ENCODE results near the gene TAF11L9.
"Not testable (repeated sequence)": the region's sequence is repeated elsewhere in the genome, so short reads cannot be mapped to it uniquely, and the experiment has no call there.

TAF11L9 gene

GRCh38 chr5:17590860-17591259 is 3.3 kb downstream of the TAF11L9 start, which contains the start of gene TAF11L8:
Gene TAF11L8, minus strand, starts transcription at chr5:17590960.
- H3K9me3 ChIP-seq (ENCODE audit: low read length); H3K36me3 ChIP-seq (ENCODE audit: insufficient read depth, low read length); H3K9ac ChIP-seq (ENCODE audit: low read length); H3K27ac ChIP-seq (ENCODE audit: low read depth, low read length); H3K4me3 ChIP-seq (ENCODE audit: low read depth in 1 of 2, low read length in 2 of 2); H3K4me1 ChIP-seq (ENCODE audit: insufficient read depth, low read length); H3K27me3 ChIP-seq (ENCODE audit: control insufficient read depth in 1 of 2, insufficient read depth in 2 of 2, low read length in 2 of 2): not testable (repeated sequence)

DNA sequence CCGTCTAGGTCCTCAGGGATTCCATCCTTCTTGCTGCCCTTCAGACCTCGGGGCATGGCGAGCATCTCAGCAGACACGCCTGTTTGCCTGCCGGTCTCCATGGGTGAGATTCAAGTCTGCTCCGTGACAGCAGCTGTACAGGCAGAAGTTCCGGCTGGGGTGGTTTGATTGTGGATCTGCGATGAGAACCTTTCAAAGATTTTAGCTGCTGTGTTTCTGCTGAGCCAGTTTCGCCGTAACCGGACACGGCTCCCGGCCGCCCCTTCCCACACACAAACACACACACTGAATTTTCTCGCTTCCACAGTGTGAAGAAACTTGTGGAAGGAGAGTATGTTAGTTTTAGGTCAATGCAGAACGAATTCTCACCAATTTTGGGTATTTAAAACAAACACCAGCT is 8.5 kb downstream of the TAF11L9 start, which contains the start of gene TAF11L7:
TSS of gene TAF11L7 (minus strand) at position 101 of the 400 bp plus-strand sequence.
- H3K4me1 ChIP-seq (ENCODE audit: insufficient read depth, low read length); H3K4me3 ChIP-seq (ENCODE audit: low read depth in 1 of 2, low read length in 2 of 2); H3K27me3 ChIP-seq (ENCODE audit: control insufficient read depth in 1 of 2, insufficient read depth in 2 of 2, low read length in 2 of 2); H3K9ac ChIP-seq (ENCODE audit: low read length); H3K9me3 ChIP-seq (ENCODE audit: low read length); H3K27ac ChIP-seq (ENCODE audit: low read depth, low read length); H3K36me3 ChIP-seq (ENCODE audit: insufficient read depth, low read length): not testable (repeated sequence)

Measured in muscle layer of colon (tissue), 2 donors.